ENCODE results near the gene GPAT3.
"Not testable (repeated sequence)": the region's sequence is repeated elsewhere in the genome, so short reads cannot be mapped to it uniquely, and the experiment has no call there.

Gene GPAT3

GRCh38 chr4:83613023-83613422 lies 77.1 kb downstream of the GPAT3 start:
- DNase-seq (ENCODE audit: extremely low read depth, low read depth): no peak
- TF ChIP-seq CTCF (IDR thresholded peaks at IDR 0.05; ENCODE audit: low read depth, low read length): no peak

GRCh38 chr4:83613994-83614393 lies 78.1 kb downstream of the GPAT3 start:
- no peak for TF ChIP-seq CTCF (IDR thresholded peaks at IDR 0.05; ENCODE audit: low read depth, low read length)

GRCh38 chr4:83616252-83616651 lies 80.3 kb downstream of the GPAT3 start:
- no peak for TF ChIP-seq CTCF (IDR thresholded peaks at IDR 0.05; ENCODE audit: low read depth, low read length)
- DNase-seq (ENCODE audit: extremely low read depth, low read depth): no peak

More at GRCh38 chr4:83613994-83614393, 78.1 kb downstream of the GPAT3 start:
- DNase-seq (ENCODE audit: extremely low read depth, low read depth): no peak

GRCh38 chr4:83617371-83618035 lies 81.6 kb downstream of the GPAT3 start:
- no peak for DNase-seq (ENCODE audit: extremely low read depth, low read depth)
- TF ChIP-seq CTCF (IDR thresholded peaks at IDR 0.05; ENCODE audit: low read depth, low read length): no peak

- no peak for DNase-seq (ENCODE audit: extremely low read depth, low read depth)
- TF ChIP-seq CTCF (IDR thresholded peaks at IDR 0.05; ENCODE audit: low read depth, low read length): no peak
Observed at GRCh38 chr4:83618431-83618830, 82.5 kb downstream of the GPAT3 start.

GRCh38 chr4:83618991-83619645 lies 83.2 kb downstream of the GPAT3 start:
- TF ChIP-seq CTCF (IDR thresholded peaks at IDR 0.05; ENCODE audit: low read depth, low read length): no peak
- no peak for DNase-seq (ENCODE audit: extremely low read depth, low read depth)

GRCh38 chr4:83622127-83622526 lies 86.2 kb downstream of the GPAT3 start:
- DNase-seq (ENCODE audit: extremely low read depth, low read depth): not testable (repeated sequence)

- TF ChIP-seq CTCF (IDR thresholded peaks at IDR 0.05; ENCODE audit: low read depth, low read length): no peak
- DNase-seq (ENCODE audit: extremely low read depth, low read depth): no peak
Observed at GRCh38 chr4:83625821-83626220, 89.9 kb downstream of the GPAT3 start.
